SK-N-SH treated with all-trans-retinoic acid at 6 μM for 48 hours (cell line): Measurements from ENCODE around the gene SCN1B.

Experiments used
- ARNTL ChIP-seq: fragments of 450-650 bp; formaldehyde crosslinking; IDR thresholded peaks from 2 replicates; pipeline ENCODE4 v1.5.0; 2020; ENCODE audit warnings: low read depth, mild to moderate bottlenecking, moderate library complexity, borderline replicate concordance
- GLIS3 ChIP-seq: fragments of 250-450 bp; sonication (Bioruptor Pico); IDR thresholded peaks from 2 replicates; pipeline ENCODE4 v1.5.0; 2020; ENCODE audit warnings: mild to moderate bottlenecking, moderate library complexity
- TF ChIP-seq, protein P1 (sequence below): fragments of 250-450 bp; sonication (Bioruptor Pico); IDR thresholded peaks from 2 replicates; pipeline ENCODE4 v1.5.1; 2021; ENCODE audit warnings: mild to moderate bottlenecking, moderate library complexity

DNA sequence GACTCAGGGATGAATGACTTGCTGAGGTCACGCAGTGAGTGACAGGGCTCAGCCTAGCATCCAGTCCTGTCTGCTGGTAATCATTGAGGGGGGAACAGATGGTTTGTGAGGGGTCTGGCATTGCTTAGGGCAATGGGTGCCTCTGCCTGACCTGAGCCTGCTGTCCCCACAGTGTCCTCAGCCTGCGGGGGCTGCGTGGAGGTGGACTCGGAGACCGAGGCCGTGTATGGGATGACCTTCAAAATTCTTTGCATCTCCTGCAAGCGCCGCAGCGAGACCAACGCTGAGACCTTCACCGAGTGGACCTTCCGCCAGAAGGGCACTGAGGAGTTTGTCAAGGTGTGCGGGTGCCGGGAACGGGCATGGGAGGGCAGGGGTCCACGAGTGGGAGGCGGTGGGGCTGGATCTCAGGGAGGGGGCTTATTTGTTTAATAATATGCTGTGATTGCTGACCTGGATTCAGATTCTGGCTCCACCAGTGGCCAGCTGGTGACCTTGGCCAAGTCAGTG lies 2.1 kb downstream of the SCN1B start:
- TF ChIP-seq GLIS3 (CRISPR knock-in tag) (no peak), ARNTL (CRISPR knock-in tag) (no peak)
- TF ChIP-seq, protein P1, sequence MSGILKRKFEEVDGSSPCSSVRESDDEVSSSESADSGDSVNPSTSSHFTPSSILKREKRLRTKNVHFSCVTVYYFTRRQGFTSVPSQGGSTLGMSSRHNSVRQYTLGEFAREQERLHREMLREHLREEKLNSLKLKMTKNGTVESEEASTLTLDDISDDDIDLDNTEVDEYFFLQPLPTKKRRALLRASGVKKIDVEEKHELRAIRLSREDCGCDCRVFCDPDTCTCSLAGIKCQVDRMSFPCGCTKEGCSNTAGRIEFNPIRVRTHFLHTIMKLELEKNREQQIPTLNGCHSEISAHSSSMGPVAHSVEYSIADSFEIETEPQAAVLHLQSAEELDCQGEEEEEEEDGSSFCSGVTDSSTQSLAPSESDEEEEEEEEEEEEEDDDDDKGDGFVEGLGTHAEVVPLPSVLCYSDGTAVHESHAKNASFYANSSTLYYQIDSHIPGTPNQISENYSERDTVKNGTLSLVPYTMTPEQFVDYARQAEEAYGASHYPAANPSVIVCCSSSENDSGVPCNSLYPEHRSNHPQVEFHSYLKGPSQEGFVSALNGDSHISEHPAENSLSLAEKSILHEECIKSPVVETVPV (CRISPR knock-in tag), result no peak
